GM18907 (cell line): ENCODE data around the gene DDX24.

ENCODE experiments used
- ATAC-seq: cut with Tn5 transposase; IDR thresholded peaks from one replicate; pipeline ENCODE4 v1.9.1; 2021; ENCODE audit warnings: mild to moderate bottlenecking, moderate library complexity; ENCODE audit not compliant: unreplicated experiment

DDX24 gene, protein sequence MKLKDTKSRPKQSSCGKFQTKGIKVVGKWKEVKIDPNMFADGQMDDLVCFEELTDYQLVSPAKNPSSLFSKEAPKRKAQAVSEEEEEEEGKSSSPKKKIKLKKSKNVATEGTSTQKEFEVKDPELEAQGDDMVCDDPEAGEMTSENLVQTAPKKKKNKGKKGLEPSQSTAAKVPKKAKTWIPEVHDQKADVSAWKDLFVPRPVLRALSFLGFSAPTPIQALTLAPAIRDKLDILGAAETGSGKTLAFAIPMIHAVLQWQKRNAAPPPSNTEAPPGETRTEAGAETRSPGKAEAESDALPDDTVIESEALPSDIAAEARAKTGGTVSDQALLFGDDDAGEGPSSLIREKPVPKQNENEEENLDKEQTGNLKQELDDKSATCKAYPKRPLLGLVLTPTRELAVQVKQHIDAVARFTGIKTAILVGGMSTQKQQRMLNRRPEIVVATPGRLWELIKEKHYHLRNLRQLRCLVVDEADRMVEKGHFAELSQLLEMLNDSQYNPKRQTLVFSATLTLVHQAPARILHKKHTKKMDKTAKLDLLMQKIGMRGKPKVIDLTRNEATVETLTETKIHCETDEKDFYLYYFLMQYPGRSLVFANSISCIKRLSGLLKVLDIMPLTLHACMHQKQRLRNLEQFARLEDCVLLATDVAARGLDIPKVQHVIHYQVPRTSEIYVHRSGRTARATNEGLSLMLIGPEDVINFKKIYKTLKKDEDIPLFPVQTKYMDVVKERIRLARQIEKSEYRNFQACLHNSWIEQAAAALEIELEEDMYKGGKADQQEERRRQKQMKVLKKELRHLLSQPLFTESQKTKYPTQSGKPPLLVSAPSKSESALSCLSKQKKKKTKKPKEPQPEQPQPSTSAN

DNA sequence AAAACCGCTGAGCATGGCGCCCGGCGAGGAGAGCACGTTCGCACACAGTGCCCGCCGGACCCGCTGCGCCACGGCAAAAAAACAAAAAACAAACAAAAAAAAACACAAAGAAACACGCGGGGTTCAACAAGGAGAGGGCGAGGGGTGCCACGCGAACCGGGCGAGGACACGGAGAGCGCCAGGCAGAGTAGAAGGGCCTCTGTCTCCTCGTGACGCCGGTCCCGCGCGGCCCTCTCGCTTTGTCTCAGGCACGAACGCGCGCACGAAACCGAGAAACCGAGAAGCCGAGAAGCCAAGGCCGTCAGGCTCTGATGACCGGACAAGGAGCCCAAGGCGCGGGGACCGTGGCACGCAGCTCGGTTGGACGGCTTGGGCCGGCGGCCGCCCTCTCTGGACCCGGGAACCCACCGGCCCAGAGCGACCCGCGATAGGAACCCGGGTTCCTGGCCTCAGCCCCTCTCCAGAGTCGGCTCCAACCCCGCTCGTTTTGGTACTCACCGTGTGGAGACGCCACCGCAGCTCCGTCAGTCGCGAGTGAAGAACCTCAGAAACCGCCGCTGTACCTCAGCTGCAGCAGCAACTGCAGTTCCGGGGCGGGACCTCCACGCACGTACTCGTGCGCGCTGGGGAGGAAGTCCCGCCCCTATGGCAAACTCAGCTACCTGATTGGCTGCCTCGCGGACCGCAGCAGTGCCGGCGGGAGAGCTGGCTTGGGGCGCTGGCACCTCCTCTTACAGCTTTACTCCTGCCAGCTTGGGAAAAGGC is at the start of gene DDX24, which contains the start of gene IFI27L1:
Gene DDX24, minus strand, starts transcription at position 582 of the 765 bp plus-strand sequence. CDS start 1,460 bp downstream, outside the sequence.
Gene IFI27L1, plus strand, starts transcription at position 690 of the 765 bp plus-strand sequence. CDS start 15,628 bp downstream, outside the sequence.
- peak; percentile 97 for ATAC-seq

DNA sequence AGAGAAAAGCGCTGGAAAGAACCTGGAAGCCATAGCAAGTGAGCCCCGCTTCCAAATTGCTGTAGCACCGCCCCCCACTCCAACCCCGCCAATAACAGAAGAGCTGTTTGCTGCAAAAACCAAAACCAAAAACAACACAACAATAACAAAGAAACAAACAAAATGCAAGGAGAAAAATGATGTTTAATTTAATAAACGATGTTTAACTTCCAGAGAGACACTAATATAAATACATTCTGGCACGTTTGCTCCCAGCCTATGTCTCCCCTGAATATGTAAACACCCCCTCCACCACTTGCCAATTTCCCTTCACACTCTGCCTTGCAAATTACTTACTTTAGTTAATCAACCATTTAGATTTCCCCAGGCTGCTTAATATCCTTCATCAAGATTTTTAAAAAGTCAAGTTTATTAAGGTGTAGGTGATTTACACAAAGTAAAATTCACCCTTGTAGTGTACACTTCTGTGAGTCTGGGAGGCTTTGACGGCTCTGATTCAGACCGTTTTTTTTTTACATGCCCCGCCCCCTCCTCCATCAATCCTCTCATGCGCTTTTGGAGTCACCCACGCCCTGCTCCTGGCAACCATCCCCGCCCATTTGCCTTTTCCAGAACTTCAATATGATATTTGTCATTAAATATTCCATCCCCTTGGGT is 48.9 kb upstream of the DDX24 start:
- no peak for ATAC-seq

DNA sequence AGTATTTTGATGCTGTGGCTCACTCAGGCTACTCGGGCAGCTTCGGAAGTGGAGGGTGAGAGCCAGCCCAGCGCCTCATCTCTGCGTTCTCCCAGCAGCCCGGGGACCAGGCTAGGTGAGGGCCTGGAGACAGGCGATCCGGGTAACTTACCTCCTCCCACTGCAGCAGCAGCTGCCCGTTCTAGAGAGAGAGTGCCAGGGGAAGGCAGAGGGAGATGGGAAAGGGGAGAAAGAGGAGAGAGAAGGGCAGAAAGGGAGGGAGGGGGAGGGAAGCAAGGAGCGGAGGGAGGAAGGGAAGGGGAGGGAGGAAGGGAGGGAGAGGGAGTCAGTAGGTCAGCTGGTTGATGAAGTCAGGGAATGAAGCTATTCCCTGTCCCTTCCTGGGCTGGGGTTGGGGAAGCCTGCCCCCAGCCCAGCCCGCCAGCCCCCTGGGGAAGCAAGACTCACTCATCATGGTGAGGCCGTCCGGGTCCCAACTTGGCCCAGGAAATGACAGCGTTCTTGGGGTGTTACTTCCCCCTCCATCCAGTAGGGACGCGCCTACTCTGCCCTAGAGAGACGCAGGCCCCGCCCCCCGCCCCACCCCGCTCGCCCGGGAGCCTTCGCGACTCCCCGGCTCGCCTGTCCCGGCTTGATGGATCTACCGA is 48.2 kb upstream of the DDX24 start, which contains the start of gene IFI27L2:
Gene IFI27L2, minus strand, starts transcription at position 494 of the 647 bp plus-strand sequence. Its CDS starts 40 bp downstream, at position 454.
- peak; percentile 94 for ATAC-seq

DNA sequence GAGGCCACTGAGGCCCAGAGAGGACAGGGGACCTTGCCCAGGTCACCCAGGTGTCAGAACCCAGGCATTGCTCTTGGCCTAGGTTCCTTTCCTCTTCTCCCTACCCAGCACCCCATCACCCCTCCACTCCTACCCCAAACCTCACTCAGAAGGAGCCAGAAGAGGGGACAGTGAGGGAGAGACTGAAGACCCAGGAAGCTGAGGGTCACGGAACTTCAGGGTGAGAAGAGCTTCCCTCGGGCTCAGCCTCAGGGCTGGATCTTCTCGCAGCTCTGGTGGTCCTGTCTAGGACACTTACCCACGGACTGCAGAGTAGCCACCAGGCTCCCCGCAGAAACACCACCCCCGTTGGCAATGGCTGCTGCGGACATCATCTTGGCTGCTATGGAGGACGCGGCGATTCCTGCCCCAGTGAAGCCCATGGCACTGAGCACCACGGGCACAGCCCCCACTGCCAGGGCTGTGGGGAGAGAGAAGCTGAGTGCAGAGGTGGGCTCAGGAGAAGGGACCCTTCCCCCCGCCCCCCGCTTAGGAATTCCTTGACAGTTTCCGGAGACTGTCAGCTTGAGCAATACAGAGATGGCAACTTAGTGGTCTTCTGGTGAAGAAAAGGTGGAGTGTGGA is 47.3 kb upstream of the DDX24 start:
- ATAC-seq: no peak

DNA sequence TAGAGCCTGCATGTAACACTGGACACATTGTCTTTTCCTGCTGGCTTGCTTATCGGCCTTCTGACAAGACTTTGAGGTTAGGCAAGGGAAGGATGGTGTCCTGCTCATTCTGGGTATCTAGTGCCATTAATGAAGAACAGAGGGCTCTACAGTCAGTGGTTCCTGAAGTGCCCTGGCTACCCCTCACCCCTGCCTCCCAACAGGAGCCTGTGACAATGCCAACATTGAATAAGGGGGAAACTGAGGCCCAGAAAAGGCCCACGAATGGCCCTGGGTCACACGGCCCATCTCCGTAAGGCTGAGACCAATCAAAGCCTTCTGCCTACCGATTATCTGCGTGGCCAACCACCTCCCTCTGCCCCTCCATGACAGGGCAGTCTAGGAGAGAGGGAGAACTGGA is 46.3 kb upstream of the DDX24 start:
- no peak for ATAC-seq

DNA sequence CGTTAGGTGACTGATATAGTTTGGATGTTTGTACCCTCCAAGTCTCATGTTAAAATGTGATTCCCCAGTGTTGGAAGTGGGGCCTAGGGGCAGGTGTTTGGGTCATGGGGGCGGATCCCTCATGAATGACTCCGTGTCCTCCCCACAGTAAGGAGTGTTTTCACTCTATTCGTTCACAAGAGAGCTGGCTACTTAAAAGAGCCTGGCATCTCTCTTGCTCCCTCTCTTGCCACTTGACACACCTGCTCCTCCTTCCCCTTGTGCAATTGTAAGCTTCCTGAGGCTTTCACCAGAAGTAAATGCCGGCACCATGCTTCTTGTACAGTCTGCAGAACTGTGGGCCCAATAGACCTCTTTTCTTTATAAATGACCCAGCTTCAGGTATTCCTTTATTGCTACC is 45.8 kb upstream of the DDX24 start:
- ATAC-seq: no peak

DNA sequence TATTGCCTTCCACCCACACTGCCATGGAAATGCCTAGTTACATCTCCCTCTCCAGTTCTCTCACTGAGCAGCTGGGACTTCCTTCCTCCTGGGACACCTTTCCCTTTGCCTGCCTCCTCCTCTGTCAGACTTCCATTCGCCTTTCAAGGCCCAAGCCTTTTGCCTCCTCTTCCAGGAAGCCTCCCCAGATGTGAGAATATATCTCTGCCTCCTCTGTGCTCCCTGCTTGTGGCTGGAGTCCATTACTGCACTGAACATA is 45.3 kb upstream of the DDX24 start:
- ATAC-seq: no peak

DNA sequence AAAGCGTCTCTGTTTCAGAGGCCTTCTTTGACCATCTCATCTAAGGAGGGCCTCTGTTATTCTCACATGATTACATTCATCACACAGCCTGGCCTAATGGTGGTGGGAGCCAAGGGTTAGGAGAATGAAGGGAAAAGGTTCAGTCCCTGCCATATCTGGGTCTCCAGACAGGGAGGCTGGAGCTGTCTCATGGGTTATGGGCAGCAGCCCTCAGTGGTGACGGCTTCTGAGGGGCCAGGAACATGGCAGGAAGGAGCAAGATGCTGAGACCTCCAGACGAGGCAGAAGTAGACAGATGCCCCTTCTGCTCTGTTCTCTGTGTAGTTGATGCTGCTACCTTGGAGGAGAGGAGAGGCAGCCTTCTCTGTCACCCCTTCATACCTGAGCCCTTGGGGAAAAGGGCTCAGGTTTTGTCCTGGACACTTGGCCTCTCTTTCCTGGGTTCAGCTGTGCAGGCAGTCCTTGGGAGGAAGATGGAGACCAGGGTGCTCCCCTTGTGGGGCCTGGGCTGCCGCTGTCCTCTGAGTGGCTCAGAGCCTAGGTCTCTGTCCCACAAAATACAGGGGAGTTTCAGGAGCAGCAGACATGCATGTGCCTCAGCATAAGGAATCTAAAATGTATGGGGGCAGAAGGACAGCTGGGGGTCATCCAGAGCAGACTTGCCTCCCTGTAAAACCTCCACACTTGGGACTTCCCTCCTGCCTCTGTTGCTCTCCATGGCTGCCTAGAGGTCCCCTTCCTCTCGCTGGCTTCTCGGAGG is 44.8 kb upstream of the DDX24 start:
- ATAC-seq: no peak

DNA sequence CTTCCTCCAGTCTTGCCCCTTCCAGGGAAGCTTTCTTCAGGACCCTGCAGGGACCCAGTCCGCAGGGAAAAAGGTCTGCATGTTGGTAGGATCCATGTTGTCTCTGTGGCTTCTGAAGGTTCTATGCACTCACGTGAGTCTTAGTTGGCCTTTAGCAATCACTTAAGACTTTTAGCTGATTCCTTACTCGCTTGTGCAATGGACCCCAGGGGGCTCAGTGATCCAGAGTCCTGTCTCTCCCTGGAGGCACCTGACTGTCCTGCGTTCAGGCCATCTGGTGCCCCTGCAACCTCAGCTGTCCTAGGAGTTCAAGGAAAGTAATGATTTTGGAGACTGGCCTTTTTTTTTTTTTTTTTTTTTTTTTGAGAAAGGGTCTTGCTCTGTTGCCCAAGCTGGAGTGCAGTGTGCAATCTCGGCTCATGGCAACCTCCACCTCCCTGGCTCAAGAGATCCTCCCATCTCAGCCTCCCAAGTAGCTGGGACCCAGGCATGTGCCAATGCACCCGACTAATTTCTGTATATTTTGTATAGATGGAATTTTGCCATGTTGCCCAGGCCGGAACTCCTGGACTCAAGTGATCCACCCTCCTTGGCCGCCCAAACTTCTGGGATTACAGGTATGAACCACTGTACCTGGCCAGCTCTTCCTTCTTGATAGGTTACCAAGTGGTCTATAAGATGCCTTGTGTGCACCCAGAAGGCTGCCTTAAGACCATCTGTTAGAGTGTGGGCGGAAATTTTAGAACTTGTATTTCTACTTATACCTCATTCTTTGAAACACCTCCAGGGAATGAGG is 43.8 kb upstream of the DDX24 start:
- no peak for ATAC-seq

DNA sequence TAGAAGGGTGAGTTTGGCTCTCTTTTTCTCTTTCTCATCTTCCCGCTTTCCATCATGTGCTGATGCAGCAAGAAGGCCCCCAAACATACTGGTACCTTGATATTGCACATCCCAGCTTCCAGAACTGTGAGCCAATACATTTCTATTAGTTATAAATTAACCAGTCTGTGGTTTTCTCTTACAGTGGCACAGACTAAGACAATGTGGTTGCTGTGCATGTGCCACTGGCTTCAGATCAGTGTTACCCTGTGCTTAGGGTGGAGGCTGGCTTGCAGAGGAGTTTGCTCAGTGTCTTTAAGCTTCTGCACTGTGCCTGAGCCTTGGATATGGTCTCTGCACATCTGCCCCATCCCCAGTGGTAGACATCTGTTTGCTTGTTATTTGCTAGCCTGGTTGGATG is 42.9 kb upstream of the DDX24 start:
- no peak for ATAC-seq

DNA sequence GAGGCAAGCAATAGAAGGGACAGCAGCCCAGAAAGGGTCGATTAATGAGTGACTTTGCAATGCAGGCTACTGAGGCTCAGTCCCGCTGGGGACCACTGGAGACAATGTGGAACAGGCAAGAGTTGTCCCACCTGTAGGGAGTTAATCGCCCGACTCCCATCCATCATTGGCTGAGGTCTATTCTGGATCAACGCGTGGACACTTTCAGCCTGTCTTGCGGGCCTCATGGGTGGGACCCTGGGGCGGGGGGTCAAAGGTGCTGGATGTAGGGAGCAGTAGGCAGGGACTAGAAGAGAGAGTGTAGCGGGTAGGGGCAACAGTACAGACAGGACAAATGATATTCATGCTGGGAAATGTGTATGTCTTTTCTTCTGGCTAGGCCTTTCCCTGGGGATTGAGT is 42.3 kb upstream of the DDX24 start:
- no peak for ATAC-seq

DNA sequence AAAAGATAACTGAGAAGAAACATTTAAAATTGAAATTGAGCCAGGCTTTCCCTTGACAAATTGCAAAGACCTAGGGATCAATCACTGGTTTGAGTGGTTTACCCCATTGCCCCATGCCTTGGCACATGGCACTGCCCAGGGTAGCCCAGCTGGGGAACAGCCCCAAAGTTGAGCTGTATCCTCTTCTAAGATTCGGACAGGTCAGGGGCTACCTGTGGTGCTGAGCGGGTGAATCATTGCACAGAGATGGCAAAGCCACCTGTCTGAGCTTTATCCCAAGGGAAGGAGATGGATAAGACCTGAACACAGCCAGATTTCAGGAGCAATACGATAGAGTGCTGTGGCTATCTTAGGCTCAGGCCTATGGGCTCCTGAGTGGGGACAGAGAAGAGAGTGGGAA is 41.4 kb upstream of the DDX24 start:
- no peak for ATAC-seq

DNA sequence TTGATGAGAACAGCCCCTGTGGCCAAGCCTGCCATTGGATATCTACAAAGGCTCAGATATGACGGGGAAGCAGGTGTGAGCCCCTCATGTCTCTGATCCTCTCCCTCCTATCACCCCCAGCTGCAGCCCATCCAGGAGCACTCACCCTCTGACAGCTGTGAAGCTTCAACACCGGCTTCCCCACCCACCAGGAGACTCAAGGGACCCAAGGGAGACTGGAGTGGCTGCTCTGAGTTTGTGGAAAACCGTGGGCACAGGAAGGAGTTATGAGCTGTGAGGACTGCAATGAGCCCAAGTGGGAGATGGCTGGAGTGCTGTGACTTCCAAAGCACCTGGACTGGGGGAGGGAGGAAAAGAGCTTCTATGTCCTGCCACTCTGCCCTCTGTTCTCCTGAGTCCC is 40.5 kb upstream of the DDX24 start:
- ATAC-seq: no peak

DNA sequence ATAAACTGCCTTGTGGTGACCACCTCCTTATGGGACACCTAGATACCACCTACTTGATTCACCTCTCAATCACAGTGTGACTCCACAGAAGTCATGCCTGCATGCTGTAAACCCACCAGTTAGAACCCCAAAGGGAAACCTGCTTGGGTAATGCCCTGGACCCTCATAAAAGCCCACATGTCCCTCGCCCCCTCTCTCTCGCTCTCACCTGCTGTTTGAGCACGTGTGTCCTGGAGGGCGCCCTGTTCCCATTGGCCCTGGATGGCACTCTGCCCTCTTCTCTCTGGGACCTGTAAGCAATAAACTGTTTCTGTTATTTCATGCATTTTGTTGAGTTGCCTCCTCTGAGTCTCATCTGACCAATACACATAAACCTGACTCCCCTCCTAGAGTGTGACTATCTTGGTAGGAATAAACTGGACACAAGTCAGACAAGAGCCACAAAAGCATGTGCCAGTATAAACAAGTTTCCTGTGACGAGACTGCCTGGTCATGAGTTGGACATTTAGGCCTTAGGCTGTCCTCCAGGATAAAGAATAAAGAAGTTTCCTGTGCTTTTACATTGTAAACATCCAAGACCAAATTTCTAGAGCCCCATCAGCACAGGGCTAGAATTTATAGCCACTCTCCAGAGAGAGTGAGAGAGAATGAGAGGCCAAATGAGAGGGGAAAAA is 39.8 kb upstream of the DDX24 start:
- no peak for ATAC-seq

DNA sequence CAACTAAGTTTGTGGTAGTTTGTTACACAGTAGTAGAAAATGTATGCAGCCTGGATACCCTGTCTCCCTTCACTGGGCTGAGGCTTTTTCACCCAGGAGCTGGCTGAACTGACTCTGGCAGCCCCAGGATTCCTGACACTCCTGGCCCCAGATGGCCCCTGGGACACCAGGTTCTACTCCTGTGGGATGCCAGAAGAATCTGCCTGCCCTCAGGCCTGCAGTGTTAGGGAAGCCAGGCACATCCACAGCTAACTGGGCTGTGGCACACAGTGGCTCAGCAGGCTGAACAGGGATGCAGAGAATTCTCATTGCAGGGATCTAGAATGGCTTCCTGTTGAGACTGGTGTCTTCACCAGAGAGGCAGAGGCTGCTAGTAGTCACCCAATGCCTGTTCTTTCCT is 38.1 kb upstream of the DDX24 start:
- ATAC-seq: no peak

DNA sequence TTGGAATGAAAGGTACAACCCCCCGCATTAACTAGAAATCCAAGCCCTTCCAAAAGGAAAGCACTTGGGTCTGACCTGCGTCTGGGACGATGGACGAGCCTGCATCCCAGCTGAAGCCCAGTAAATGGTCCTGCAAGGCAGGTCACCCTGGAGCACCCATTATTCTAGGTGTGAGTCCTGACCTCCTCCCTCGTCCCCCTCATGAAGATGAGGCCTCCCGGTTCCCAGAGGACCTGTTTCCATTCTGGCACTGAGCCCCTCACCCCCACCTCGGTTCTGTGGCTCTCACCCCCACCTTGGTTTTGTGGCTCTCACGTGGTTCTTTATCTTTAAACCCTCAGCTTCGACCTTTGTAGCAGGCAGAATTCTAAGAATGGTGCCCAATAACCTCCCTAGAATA is 36.9 kb upstream of the DDX24 start:
- no peak for ATAC-seq

DNA sequence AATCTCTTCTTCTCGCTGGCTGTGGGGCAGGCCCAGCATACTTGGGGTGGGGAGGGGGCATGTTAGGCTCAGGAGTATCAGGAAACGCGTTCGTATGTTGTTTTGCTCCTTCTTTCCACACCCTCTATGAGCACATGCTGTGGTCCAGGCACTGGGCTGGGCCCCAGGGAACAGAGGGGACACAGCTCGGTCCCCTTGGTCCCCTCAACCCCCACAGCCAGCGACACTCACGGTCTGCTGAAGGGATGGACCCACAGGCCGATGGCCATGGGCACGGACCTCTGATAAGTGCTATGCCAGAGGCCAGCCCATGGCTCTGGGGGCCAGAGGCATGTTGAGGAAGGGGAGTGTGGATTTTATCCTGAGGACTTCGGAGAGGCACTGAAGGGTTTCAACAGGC is 35.7 kb upstream of the DDX24 start:
- no peak for ATAC-seq

DNA sequence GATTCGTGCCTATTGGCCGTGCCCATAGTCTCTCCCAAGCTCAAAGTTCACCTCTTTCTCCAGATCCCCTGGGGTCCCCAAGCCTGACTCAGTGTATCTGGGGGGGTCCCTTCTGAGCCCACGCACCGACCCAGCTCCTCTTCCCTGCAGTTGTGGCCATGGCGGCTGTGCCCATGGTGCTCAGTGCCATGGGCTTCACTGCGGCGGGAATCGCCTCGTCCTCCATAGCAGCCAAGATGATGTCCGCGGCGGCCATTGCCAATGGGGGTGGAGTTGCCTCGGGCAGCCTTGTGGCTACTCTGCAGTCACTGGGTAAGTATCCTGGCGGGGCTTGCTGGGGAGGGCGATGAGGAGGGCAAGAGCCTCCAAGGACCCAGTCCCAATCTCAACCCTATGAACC is 34.6 kb upstream of the DDX24 start:
- no peak for ATAC-seq
